K562 (cell line): ENCODE results near the gene DCLK2. TPM values are rescaled to one million over a fixed set of nuclear protein-coding genes. Genes with fewer than 3 reads are reported as not detected.

Experiments
- ATAC-seq: fragments of 200-7000 bp; cut with Tn5 transposase; 3 replicates; pipeline ENCODE4 v1.9.1; 2020; ENCODE audit warnings: moderate library complexity
- BruUV-seq: library from RNA; stranded (reverse); fragments of 400-500 nt; replicated peaks from 2 replicates; lab custom pipeline; 2021; lab: Mats Ljungman, UMichigan
- CTCF ChIA-PET: fragments of 300-600 bp; formaldehyde crosslinking; extraction: SDS; loops from one replicate; lab custom pipeline; 2021; ENCODE audit warnings: low intra/inter-chr PET ratio; lab: Yijun Ruan, JAX
- POLR2A ChIA-PET: fragments of 300-600, 350-650 bp; sonication (Branson Sonifier 250); formaldehyde crosslinking; extraction: SDS; loops from one replicate; lab custom pipeline; 2021; ENCODE audit warnings: antibody characterized with exemption, inconsistent platforms; lab: Yijun Ruan, JAX
- DNase-seq, 4 experiments: peaks; one replicate each; pipeline versions ENCODE4 v3.0.0 to v3.0.0-alpha.2; 2011 to 2018; ENCODE audit warnings: low spot score in 3 of 4, mixed read lengths in 3 of 4; ENCODE audit errors: extremely low read depth in 1 of 4
- FAIRE-seq: peaks from 2 replicates; lab custom pipeline; 2011; peaks lifted over from hg19 to GRCh38; lab: Jason Lieb, UNC
- H2AFZ ChIP-seq: 2 replicates; pipeline ENCODE4 v1.6.0; 2011; ENCODE audit warnings: low read depth, low read length, control low read depth, inconsistent platforms
- H3K27ac ChIP-seq: fragments of 200-600 bp; 3 replicates; pipeline ENCODE4 v1.8.0; 2011; ENCODE audit warnings: low read depth, mild to moderate bottlenecking, control low read depth, inconsistent platforms, low read length, moderate library complexity, mixed read lengths; ENCODE audit errors: extremely low read depth
- H3K27me3 ChIP-seq, 2 experiments: fragments of 300-600 bp in 1 of 2; 2 replicates in 1 of 2; 3 replicates in 1 of 2; pipeline versions ENCODE4 v1.6.0 to v1.8.0; 2011; ENCODE audit warnings: inconsistent platforms in 2 of 2, low read length in 2 of 2, mild to moderate bottlenecking in 1 of 2, mixed read lengths in 1 of 2, moderate library complexity in 1 of 2; ENCODE audit not compliant: control insufficient read depth in 2 of 2, insufficient read depth in 2 of 2
- H3K36me3 ChIP-seq: fragments of 300-600 bp; 3 replicates; pipeline ENCODE4 v1.8.0; 2011; ENCODE audit warnings: mild to moderate bottlenecking, low read length, inconsistent platforms; ENCODE audit not compliant: control insufficient read depth, insufficient read depth
- H3K4me1 ChIP-seq, 2 experiments: fragments of 200-600 bp in 1 of 2; replicated peaks in 1 of 2; 2 replicates in 1 of 2; 3 replicates in 1 of 2; pipeline versions ENCODE4 v1.5.1 to v1.8.0; 2011; ENCODE audit warnings: inconsistent platforms in 2 of 2, low read length in 2 of 2, mild to moderate bottlenecking in 1 of 2, mixed read lengths in 1 of 2, moderate library complexity in 1 of 2; ENCODE audit not compliant: control insufficient read depth in 2 of 2, insufficient read depth in 2 of 2
- H3K4me2 ChIP-seq: 2 replicates; pipeline ENCODE4 v1.6.1; 2011; ENCODE audit warnings: low read length, control low read depth, inconsistent platforms, mixed read lengths; ENCODE audit not compliant: insufficient read depth
- H3K4me3 ChIP-seq: fragments of 200-600 bp; sonication (generic), shearing (Covaris generic); 2 replicates; pipeline ENCODE4 v1.5.1; 2016; ENCODE audit warnings: control low read depth, inconsistent platforms
- H3K79me2 ChIP-seq: fragments of 200-600 bp; 3 replicates; pipeline ENCODE4 v1.8.0; 2011; ENCODE audit warnings: low read length, inconsistent platforms; ENCODE audit not compliant: control insufficient read depth, insufficient read depth
- H3K9ac ChIP-seq, 2 experiments: 2 replicates each; pipeline versions ENCODE4 v1.6.0 to v1.6.1; 2011; ENCODE audit warnings: low read depth in 2 of 2, low read length in 2 of 2, control low read depth in 1 of 2, inconsistent platforms in 1 of 2, mild to moderate bottlenecking in 1 of 2, mixed read lengths in 1 of 2; ENCODE audit not compliant: insufficient read depth in 1 of 2
- H3K9me1 ChIP-seq: one replicate; pipeline ENCODE4 v1.6.0; 2011; ENCODE audit warnings: inconsistent platforms, mild to moderate bottlenecking, low read length, moderate library complexity; ENCODE audit not compliant: control insufficient read depth, insufficient read depth
- H3K9me3 ChIP-seq: replicated peaks from 2 replicates; pipeline ENCODE4 v1.5.1; 2011; ENCODE audit warnings: low read depth, low read length, inconsistent platforms; ENCODE audit not compliant: control insufficient read depth, insufficient read depth
- H4K20me1 ChIP-seq: replicated peaks from 2 replicates; pipeline ENCODE4 v1.6.1; 2011; ENCODE audit warnings: low read length, inconsistent platforms, mixed read lengths; ENCODE audit not compliant: control insufficient read depth, insufficient read depth
- ATF2 ChIP-seq: sonication (generic); formaldehyde crosslinking; IDR thresholded peaks from 2 replicates; pipeline ENCODE4 v1.8.1; 2022; ENCODE audit warnings: missing genetic modification reagents
- MLLT1 ChIP-seq, 2 experiments: fragments of 450-650 bp; IDR thresholded peaks; 2 replicates each; pipeline ENCODE4 v1.6.1; 2016
- RBFOX2 ChIP-seq: fragments of 200-400 bp; formaldehyde crosslinking; IDR thresholded peaks from 2 replicates; pipeline ENCODE4 v1.6.1; 2017; ENCODE audit warnings: low read depth, mild to moderate bottlenecking, low read length, moderate library complexity
- RFX7 ChIP-seq: fragments of 250-450 bp; sonication (Bioruptor Pico); IDR thresholded peaks from 2 replicates; pipeline ENCODE4 v1.5.1; 2021; ENCODE audit warnings: mild to moderate bottlenecking
- SPI1 ChIP-seq: IDR thresholded peaks from 2 replicates; pipeline ENCODE4 v1.6.1; 2011; ENCODE audit warnings: low read depth, low read length, control low read depth, borderline replicate concordance
- ZNF609 ChIP-seq: sonication (generic); formaldehyde crosslinking; IDR thresholded peaks from 2 replicates; pipeline ENCODE4 v1.8.1; 2023; ENCODE audit warnings: missing genetic modification reagents, mild to moderate bottlenecking, borderline replicate concordance
- ZNF717 ChIP-seq: fragments of 250-450 bp; sonication (Bioruptor Pico); IDR thresholded peaks from 2 replicates; pipeline ENCODE4 v1.5.0; 2021
- WGBS: fragments of 100-300 bp; shearing (Covaris generic); methylation state at CpG from one replicate; pipeline ENCODE4 v1.1.6; 2016; ENCODE audit warnings: low coverage, mixed read lengths; ENCODE audit not compliant: insufficient coverage; ENCODE audit errors: missing lambda C conversion rate; 5-methylcytosine and 5-hydroxymethylcytosine counted together
- in situ Hi-C: fragments of 300-500 bp; cut with MboI; formaldehyde crosslinking; loops from 4 replicates; pipeline ENCODE4 v1.15.0; 2018; ENCODE audit warnings: inconsistent platforms, mixed read lengths
- intact Hi-C: fragments of 100-400 bp; cut with micrococcal nuclease; formaldehyde crosslinking; loops from 2 replicates; pipeline ENCODE4 v1.14.2; 2022
- polyA plus RNA-seq, 8 experiments: library from polyadenylated mRNA; depleted of rRNA in 4 of 8; stranded (reverse) in 5 of 8; unstranded in 3 of 8; fragments of >200 nt; fragmentation: Nextera tagmentation in 2 of 8; fragmentation: Illumina TruSeq in 1 of 8; extraction: Ambion mirVana in 2 of 8; extraction: Trizol in 1 of 8; gene quantifications; 2 replicates each; pipeline versions ENCODE4 v1.2.1 to v1.2.3, GENCODE V29; 2011 to 2014; ENCODE audit warnings: inconsistent platforms in 1 of 8, missing spikeins in 1 of 8
- total RNA-seq, 7 experiments: library from RNA; depleted of rRNA in 6 of 7; stranded (reverse); fragments of >200 nt in 6 of 7; fragmentation: Illumina TruSeq in 2 of 7; extraction: Trizol in 2 of 7; gene quantifications; 2 replicates each; pipeline versions ENCODE4 v1.2.1 to v1.2.3, GENCODE V29; 2011 to 2021; ENCODE audit warnings: low replicate concordance in 1 of 7

Gene DCLK2
- total and polyA plus RNA-seq, 9 of the 15 experiments (the other 6 are each of a cell fraction or from before 2014, with no cell fraction given), result not detected

GRCh38 chr4:150046728-150047217 is 31.5 kb upstream of the DCLK2 start:
- ChIA-PET CTCF (no interaction called here), POLR2A (interaction anchor here (0.6 to 1.2 kb wide), 2 partner anchors 12 to 50 kb away, joined by 3 to 5 read pairs; no protein-coding TSS in a partner anchor)
- no peaks in the 10 kb centered on the region for H3K27me3 ChIP-seq
- TF ChIP-seq RBFOX2 (no peak), SPI1 (no peak), MLLT1 (IDR thresholded peaks at IDR 0.05) (no peak), ZNF609 (CRISPR knock-in tag) (no peak), RFX7 (CRISPR knock-in tag) (no peak), ATF2 (CRISPR knock-in tag) (no peak), ZNF717 (CRISPR knock-in tag) (no peak)
- BruUV-seq, result no TSS peak
- H3K4me2 ChIP-seq, result no peak overlapping the region
- H3K4me3 ChIP-seq, result no peak overlapping the region
- H3K9me1 ChIP-seq, result no peaks in the 10 kb centered on the region
- no peaks in the 10 kb centered on the region for H4K20me1 ChIP-seq
- DNase-seq (no peak), ATAC-seq (no peak), FAIRE-seq (no peak)
- no peaks in the 10 kb centered on the region for H3K36me3 ChIP-seq
- no peaks in the 10 kb centered on the region for H3K9me3 ChIP-seq
- no peaks in the 10 kb centered on the region for H3K79me2 ChIP-seq
- H3K27ac ChIP-seq, result no peak overlapping the region
- 0% methylated on average over 5 of the region's 5 CpGs for WGBS
- intact Hi-C loops, result no loop called here
- H3K9ac ChIP-seq, result no peak overlapping the region
- H3K4me1 ChIP-seq, result no peaks in the 10 kb centered on the region
- no peak overlapping the region for H2AFZ ChIP-seq
- in situ Hi-C loops, result no loop called here
